GM19372 (cell line): ENCODE data around the gene SORBS2.
"Not testable (repeated sequence)": the region's sequence is repeated elsewhere in the genome, so short reads cannot be mapped to it uniquely, and the experiment has no call there.

Experiments used
- ATAC-seq: cut with Tn5 transposase; IDR thresholded peaks from one replicate; pipeline ENCODE4 v1.9.1; 2021; ENCODE audit warnings: mild to moderate bottlenecking, low read depth, moderate library complexity; ENCODE audit not compliant: unreplicated experiment

The SORBS2 gene

GRCh38 chr4:185811509-185812364 is at the start of gene SORBS2:
TSS of gene SORBS2 (minus strand) at chr4:185812194. CDS start at chr4:185690571, 121,623 bp downstream.
- peak; percentile 87 for ATAC-seq

DNA sequence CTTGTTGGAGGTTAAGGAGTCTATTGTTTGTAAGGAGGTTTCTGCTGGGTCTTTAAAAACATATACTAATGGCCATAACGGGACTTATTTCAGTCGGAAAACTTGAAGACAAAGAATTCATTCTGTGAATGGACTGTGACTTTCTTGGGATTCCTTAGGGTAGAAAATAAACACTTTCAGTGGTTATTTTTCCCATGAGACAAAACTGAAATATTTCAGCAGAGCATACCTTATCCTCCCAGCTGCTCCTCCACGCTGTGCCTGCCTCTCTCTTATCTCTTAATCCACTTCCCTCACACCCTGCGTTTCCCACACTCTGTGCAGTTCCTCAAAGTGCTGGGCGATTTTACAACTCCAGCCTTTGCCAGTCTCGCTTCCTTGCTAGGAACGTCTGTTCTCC is 47.1 kb upstream of the SORBS2 start:
- no peak for ATAC-seq

- not testable (repeated sequence) for ATAC-seq
These were observed 45.6 kb upstream of the SORBS2 start for GRCh38 chr4:185857561-185857960.

DNA sequence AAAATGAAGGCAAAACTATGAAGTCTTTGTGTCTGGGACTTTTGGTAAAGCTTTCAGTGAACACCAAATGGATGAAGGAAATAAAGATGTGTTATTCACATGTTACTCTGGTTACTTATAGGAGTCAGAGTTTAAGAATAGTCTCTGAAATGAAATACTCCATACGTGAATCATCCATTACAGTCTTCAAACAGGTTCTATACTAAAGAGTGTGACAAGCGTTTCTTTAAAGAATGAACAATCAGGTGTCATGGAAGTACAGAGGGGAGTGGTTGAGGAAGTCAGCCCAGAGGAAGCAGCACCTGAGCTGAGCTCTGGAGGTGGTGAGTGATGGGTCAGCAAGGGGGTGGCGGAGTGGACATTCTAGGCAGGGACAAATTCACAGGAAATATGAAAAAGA is 41.8 kb upstream of the SORBS2 start:
- no peak for ATAC-seq

DNA sequence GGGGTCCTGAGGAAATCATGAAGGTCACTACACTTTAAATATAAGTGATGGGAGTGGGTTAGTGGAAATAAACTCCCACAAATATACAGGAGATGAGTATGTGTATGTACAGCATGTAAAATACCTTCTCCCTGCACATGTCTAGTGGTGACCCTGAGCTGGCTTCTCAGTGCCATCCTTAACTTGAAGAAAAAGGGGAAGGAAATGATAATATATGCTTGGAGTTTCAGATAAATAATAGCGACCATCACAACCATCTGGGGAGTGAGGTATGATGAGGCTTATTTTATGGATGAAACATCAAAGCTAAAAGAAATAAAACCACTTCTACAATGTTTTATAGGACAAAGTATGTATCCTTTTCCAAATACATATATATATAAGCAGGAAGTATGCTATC is 41.0 kb upstream of the SORBS2 start:
- ATAC-seq = no peak

DNA sequence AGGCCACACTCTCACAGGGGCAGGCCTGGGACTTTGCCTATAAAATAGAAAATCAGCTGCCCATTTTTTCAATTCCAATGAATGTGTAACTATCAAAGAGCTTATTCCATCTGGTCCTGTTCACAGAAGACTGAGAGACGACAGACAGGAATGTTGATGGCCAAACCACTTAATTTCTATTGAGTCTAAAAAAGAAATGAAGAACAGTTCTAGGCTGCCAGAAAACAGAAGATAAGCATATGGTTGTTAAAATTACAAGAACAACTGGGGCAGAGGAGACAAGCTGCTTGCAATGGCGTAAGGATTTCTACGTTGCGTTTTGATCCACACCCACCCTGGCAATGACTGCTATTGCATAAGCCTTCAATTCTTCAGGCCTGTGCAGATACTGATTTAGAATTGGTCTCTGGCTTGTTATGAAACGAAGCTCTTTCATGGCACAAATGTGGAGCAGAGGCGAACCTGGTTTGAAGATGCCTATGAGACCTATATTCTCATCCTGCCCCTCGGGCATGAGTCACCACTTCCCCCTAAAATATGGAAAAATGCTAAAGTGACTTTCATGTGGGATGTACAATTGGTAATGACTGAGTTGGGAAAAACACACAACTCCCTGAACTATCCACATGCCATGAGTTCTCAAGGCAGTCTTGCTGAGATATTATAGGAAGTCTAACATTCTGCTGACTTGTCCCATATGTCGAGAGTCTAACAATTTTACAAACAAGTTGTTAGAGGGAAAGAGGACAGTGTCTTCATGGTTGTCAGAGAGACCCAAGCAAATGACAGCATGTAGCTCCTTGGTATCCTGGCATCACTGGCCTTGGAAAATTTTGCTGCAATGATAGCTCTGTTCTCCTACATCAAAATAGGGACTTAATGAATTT is 37.9 kb upstream of the SORBS2 start:
- ATAC-seq = no peak

GRCh38 chr4:185847352-185848097 is 35.5 kb upstream of the SORBS2 start:
- ATAC-seq = no peak

- ATAC-seq = no peak
These were observed 34.6 kb upstream of the SORBS2 start for GRCh38 chr4:185846505-185847150.

DNA sequence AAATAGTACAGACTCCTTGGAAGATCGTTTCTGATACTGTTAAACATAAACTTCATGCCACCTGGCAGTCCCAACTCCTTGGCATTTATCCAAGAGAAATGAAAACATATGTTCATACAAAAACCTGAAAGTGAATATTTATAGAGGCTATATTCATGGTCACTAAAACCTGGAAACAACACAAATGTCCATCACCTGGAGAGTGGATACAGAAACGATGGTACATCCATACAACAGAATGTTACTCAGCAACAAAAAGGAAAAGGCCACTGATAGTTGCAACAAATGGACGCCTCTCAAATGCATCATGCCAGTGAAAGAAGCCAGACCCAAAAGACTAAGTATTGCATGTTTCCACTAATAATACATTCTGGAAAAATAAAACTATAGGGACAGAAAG is 34.0 kb upstream of the SORBS2 start:
- ATAC-seq = no peak

DNA sequence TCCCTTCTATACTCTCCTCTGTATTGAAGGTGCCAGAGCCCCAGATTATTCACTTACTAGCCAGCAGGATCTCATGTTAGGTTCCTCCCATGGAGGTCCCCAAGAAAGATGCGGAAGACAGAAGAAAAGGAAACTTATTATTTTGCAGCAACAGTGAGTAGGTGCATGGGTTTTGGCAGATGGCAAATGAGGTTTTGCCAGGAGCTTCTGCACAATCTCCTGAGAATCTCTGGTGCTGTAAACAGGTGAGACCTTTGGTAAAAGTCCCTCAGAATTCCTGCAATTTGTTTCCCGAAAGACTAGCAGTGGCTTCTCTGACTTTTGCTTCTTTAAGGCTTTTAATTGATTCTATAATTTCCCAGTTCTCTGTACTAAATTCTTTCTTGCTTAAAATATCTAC is 29.5 kb upstream of the SORBS2 start:
- ATAC-seq = no peak

DNA sequence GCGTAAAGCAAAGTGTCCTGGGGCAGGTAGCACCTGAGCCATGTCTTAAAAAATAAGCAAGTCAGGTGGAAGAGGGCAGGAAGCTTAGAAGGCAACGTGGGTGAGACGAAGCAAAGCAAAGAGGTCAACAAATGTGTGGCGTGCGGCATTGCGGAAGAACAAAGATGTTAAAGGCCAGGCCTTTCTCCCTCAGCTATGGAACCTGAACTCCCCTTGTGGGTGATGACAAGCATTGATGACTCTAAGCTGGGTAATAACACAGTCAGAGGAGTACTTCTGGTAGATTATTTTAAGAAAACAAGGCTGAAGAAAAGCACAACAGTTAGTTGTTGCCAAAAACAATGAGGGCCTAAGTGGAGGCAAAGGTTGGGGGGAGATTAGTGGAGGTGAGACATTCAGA is 29.0 kb upstream of the SORBS2 start:
- no peak for ATAC-seq

GRCh38 chr4:185840201-185840600 is 28.2 kb upstream of the SORBS2 start:
- ATAC-seq = no peak

DNA sequence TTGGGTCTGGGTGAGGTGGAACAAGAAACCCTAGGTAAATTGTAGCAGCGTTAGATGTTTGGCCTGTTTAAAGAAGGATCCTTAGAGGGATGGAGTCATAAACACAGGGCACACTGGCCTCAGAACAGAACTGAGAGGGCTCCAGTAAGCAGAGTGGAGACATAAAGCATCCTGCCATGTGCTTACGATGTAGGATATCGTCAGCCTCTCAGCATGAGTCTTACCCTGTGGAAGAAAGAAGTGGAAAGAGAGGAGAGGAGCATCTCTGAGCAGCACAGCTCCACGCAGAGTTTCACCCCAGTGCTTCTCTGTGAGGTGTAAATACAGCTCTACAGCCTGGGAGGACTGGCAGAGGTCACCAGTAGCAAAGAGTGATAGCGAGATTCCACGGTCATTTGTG is 27.8 kb upstream of the SORBS2 start:
- ATAC-seq = no peak

DNA sequence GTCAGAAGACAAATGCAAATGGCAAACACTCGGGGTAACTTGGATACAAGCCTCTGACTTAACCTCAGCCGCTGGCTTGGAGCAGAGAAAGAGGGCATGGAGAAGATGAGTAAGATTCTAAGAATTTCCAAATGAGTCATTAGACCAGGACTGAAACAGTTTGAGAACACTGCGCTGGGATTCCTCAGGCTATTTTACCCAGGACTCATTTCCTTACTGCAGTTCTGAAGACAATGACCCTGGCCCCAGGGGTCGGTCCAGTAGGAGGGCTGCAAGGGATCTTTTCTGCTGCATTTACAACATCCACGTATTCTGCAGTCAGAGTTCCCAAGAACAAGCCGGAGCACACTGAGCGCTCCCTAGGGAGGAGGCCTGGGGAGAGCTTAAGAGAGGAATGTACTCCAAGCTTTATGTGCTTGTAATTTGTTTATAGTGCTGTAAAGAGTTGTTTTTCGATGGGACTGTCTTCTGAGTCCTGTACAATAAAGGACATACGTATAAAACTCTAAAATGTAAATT is 27.3 kb upstream of the SORBS2 start:
- ATAC-seq = no peak

DNA sequence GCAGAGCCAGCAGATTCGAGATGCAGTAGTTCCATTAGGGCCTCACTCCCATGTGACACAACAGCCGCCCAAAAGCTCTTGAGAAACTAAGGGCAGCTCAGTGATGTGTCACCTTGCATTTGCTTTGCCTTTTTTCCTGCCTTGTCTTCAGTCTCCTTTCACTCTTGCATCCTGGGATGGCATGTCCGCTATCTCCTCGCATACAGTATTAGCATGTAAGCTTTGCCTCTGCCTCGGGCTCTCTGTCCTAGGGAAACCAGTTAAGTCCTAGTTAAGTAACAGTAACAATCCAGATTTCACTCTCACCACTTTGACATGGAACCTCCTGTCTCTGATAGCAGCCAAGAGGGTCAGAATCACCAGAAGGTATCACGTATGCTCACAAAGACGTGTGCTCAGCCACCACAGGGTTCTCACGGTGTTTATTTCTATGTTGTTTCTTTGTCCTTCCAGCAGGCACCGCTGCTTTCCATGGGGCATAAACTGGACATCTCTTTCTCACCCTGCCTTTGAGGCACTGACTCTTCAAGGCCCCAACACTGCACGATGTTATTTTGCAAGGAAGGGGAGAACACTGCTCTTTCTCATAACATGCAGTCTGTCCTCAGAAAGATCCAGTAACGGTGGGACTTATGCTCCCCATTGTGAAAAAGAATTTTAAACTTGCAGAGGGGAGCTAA is 26.7 kb upstream of the SORBS2 start:
- ATAC-seq = no peak

DNA sequence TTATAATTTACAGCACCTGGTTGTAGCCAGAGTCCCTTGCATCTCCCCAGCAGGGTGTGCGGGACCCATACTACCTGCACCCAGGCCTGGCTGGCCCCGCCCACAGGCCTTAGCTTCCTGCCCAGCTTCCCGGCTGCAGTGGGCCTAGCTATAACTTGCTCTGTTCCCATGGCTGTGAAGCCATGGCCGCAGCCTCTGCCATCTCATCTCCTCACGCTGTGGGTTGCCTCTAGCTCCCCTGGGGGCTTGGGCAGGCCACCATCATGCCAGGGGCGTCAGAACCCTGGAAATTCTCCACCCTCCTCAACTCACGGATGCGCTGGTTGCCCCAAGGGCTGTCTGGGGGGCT is 26.1 kb upstream of the SORBS2 start:
- ATAC-seq = no peak

DNA sequence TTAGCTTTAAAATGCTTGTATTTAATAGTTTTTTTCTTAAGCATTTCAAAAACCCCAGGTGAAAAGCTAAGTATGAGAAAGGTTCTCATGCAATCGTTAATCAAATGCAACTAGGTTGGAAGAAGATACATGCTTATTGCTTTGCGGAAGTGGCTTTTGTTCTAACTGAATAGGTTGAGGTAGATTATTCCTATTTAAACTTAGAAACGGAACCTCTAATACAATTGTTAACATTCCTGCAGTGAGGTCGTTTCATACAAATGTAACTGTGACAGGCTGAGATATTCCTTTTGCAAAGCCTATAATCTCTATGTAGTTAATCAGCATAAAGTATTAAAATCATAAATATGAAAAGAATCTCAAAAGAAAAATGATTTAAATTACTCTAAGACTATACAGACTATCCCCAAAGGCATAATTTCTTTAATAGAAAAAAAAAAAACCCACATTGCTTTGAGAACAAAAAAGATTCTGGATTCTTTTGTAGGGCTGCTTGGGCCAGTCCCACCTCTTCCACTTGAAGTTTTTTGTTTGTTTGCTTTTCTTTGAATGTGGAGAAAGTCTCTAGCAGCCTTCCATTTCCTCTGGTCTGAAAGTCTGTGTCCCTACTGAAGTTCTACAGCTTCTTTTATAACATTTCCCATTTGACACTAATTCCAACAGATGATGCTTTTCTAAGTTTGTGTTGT is 25.6 kb upstream of the SORBS2 start:
- ATAC-seq = no peak

DNA sequence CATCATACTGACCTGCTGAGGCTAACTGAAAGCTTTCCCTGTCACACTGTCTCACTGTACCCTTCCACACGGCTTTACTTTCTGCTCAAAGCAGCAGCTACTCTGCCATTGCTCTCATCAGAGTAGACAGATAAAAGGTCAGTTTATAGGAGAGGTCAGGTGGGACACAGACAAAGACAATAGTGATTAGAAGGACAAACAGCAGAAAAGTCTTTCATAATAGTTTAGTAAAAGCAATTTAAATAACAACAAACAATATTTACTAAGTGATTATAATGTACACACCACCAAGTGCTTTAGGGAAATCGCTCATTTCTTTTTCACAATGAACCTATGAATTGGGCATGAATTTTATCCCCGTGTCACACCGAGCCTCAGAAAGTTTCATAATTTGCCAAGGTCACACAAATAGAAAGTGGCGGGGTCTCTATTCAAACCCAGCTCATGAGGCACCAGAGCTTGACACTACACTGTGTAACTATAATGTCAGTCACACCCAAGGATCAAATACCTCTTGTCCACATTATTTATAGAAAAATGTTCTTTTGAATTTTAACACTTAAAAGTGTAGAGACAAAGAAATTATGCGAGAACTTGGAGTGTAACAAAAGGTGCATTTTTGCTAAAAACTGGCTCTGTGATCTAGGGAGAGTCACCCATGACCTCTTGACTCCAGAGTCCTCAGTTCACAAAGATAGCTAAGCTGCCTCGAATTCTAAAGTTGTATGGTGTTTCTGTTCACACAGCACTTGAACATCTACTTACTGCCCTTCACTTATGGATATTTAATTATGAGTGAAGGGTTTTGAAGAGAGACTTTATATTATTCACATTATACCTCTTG is 24.5 kb upstream of the SORBS2 start:
- no peak for ATAC-seq
